GM18951 (cell line): ENCODE measurements around the gene GPD1L.
"Not testable (repeated sequence)": the region's sequence is repeated elsewhere in the genome, so short reads cannot be mapped to it uniquely, and the experiment has no call there.

Source experiments
- POLR2A ChIP-seq: IDR thresholded peaks from 4 replicates; pipeline ENCODE4 v1.6.1; 2011; ENCODE audit warnings: mild to moderate bottlenecking; ENCODE audit not compliant: insufficient read length, insufficient read depth; ENCODE audit errors: extremely low read depth
- in situ Hi-C: fragments of 300-500 bp; cut with MboI; formaldehyde crosslinking; loops from one replicate; pipeline ENCODE4 v1.12.0; 2022; ENCODE audit warnings: low sequenced_read_pairs, mixed read lengths, inconsistent platforms; ENCODE audit not compliant: unreplicated experiment

Gene GPD1L

DNA sequence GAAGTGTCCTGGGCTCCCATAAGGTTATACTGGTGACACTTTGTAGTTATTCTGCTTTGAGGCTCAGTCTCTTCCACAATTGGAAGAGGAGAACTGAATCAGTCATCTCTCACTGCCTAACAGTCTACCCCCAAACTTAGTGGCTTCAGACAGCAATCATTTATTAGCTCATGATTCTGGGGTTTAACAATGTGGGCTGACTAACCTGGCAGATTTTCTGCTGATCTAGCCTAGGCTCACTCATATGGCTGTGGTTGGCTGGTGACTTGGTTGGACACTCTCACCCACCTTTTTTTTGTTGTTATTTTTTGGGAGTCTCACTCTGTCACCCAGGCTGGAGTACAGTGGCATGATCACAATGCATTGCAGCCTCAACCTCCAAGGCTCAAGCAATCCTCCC is 7.1 kb downstream of the GPD1L start:
- TF ChIP-seq POLR2A: no peak
- in situ Hi-C loops: no loop called here

DNA sequence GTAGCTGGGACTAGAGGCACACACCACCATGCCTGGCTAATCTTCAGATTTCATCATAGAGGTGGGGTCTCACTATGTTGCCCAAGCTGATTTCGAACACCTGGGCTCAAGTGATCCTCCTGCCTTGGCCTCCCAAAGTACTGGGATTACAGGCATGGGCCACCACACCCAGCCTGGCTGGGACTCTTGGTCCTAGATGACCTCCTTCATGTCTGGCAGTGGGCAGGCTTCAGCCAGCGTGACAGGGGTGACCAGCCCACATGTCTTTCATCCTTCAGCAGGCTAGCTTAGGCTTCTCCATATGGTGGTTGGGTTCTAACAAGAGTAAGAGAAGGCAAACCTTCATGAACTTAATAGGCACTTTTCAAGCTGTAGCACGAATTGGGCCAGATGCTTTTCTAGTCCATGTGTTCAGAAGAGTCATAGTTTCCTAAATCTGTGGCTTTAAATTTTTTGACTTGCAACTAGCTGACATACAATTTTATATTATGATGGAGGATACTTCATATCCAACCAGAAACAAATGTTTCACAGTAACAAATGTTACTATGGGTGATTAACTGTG is 7.6 kb downstream of the GPD1L start:
- no peak for TF ChIP-seq POLR2A
- in situ Hi-C loops: no loop called here

DNA sequence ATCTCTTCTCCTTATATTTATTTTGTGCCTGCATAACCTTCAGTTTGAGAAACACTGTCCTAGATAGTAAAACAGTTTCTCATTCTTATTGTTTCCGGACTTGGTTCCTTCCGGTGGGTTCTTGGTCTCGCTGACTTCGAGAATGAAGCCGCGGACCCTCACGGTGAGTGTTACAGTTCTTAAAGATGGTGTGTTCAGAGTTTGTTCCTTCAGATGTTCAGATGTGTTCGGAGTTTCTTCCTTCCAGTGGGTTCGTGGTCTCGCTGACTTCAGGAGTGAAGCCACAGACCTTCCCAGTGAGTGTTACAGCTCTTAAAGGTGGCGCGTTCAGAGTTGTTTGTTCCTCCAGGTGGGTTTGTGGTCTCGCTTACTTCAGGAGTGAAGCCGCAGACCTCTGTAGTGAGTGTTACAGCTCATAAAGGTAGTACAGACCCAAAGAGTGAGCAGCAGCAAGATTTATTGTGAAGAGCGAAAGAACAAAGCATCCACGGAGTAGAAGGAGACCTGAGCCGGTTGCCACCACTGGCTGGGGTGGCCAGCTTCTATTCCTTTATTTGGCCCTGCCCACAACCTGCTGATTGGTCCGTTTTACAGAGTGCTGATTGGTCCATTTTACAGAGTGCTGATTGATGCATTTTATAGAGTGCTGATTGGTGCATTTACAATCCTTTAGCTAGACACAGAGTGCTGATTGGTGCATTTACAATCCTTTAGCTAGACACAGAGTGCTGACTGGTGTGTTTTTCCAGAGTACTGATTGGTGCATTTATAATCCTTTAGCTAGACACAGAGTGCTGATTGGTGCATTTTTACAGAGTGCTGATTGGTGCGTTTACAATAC is 8.3 kb downstream of the GPD1L start:
- in situ Hi-C loops: not testable (repeated sequence)

DNA sequence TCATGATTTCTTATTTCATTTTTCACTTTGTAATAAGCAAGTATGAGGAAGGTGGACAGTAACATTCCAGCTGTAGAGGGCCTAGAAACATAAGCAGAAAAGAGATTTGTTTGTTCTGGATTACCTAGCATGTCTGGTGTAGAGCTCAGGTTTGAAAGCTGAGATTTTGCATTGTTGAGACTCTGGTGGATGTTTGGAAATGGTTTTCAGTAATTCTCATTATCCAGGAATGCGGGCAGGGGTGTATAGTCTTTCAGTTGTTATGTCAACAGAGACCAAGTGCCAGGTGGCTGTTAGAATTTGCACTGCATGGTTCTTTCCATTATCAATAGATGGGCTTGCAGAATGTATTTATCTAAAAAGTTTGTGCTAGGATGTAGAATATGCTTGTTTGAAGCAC is 10.9 kb downstream of the GPD1L start:
- TF ChIP-seq POLR2A: no peak
- in situ Hi-C loops: no loop called here

DNA sequence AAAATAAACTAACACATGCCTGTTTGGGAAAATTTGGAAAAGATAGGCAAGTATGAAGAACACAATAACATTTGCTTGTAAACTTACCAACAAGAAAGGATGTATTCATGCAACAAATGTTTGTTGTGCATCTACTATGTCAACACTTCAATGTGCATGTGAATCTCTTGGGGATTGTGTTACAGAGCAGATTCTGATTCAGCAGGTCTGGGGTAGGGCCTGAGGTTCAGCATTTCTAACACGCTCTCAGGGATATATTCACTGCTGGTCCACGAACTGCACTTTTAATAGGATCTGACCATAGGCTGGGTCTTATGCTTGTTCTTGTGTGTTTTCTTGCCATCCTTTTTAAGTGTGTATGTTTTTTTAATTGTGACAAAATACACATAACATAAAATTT is 11.8 kb downstream of the GPD1L start:
- TF ChIP-seq POLR2A: no peak
- in situ Hi-C loops: no loop called here

DNA sequence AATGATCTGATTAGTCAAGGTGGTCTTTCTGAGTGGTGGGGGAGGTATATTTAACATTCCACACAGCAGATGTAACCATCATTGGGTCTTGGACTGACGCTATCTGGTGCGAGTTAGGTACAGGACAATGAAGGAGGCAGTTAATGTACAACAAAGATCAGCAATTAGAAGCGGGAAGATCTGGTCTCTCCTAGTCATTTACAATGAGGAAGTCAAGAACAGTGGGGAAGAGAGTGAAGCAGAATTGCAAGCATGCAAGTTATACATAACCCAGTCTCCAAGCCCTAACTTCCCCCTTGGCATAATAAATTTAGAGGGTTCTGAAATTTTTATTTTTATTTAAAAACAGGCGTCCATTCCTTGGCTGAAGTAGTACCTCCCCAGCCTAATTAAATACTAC is 14.1 kb downstream of the GPD1L start:
- in situ Hi-C loops: no loop called here
- TF ChIP-seq POLR2A: no peak

DNA sequence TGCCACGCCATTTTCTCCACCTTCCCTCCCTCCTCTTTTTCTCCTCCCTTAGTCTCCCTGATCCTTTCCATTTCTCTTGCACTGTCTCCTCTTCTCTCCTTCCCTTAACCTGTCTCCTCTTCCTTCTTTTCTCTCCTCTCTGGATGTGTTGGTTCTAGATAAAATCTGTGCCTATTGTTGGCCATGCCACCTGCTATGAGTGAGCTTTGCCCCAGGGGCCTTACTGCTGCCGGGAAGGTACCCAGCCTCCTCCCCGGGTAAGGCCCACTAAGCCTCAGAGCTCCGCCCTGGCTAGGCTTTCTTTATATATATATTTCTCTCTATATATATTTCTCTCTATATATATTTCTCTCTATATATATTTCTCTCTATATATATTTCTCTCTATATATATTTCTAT is 14.7 kb downstream of the GPD1L start:
- TF ChIP-seq POLR2A: no peak
- in situ Hi-C loops: no loop called here

DNA sequence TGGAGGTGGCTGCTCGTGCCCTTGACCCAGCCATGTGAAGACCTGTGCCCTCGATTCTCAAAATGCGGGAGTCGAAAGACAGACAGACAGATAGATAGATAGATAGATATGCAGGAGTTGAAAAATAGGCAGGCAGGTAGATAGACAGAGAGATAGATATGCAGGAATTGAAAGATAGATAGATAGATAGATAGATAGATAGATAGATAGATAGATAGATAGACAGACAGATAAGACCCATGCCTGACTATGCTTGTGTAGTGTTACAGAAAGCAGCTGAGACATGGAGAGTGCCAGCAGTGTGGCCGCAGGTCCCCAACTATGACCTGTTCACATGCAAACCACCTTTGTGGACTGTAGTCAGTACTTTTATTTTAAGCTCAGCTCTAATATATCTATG is 17.2 kb downstream of the GPD1L start:
- TF ChIP-seq POLR2A: no peak

DNA sequence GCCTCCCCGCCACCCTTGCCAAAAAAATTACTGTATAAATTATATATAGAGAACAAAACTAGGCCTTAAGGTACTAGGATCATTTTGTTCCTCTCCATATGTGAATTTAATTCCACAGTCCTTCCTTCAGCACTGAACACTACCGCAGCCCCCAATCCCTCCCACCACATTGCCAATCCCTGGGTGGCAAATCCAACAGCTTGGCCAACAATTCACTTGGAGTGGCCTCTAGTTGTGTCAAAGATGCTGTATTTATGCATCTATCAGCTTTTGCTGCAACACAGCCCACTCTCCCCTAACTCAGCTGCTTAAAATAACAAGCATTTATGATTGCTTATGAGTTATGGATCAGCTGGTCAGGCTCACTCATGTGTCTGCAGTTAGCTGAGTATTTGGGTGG is 18.6 kb downstream of the GPD1L start:
- in situ Hi-C loops: no loop called here
- no peak for TF ChIP-seq POLR2A

More for the DNA sequence above, 17.2 kb downstream of the GPD1L start:
- in situ Hi-C loops: no loop called here

DNA sequence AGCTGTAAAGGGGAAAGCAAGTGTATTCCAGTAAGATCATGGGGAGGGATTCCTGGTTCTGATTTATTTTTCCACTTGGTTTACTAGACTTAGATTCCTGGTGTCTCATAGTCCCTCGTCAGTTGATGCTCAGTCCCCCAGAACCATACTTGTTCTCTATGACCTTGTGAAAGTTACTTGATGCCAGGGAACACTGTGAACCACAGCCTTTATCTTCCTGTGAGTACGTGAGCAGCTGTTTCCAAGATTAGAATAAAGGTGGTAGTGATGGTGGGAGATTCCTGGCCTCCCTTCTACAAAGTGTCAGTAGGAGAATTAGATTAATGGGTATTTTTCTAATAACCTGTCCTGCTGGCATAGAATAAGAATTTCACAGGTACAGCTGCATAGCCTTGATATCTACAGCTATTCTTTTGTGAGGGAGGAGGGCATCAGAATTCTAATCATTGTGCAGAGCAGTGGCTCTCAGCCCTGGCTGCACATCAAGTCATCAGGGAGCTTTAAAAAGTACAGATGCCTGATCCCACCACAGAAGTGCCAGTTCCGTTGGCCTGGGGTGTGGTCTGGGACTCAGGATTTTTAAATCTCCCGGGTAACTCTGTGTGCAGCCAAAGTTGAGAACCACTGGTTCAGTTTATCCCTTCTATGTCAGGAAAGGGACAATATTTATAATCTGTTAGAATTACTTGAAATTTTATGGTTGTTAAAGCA is 20.0 kb downstream of the GPD1L start:
- no peak for TF ChIP-seq POLR2A
- in situ Hi-C loops: no loop called here

DNA sequence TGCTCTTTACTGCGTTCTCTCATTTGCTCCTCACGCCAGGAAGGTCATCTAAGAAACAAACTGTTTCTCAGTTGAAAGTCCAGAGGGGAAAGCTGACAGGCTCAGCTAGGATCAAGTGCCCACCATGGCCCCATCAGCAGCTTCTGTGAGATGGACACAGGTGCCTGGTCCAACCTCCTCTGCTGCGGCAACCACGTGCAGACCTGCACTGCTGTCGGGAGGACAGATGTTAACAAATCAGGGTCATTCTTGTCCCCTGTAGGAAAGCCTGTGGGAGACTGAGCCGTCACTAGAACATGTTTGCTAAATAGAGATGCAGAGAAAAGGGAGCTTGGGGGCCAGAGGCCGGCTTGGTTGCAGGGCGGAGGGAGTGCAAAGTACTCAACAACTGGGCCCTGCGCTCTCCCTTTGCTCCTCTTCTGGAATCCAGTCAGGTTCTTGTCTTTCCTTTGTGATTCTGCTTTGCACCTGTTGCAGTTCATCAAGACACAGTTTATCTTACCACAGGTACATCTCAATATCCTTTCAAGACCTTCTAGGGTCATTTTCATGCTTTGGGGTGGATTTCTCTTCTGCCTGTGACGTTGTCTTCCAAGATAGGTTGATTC is 20.9 kb downstream of the GPD1L start:
- no peak for TF ChIP-seq POLR2A
- in situ Hi-C loops: no loop called here

DNA sequence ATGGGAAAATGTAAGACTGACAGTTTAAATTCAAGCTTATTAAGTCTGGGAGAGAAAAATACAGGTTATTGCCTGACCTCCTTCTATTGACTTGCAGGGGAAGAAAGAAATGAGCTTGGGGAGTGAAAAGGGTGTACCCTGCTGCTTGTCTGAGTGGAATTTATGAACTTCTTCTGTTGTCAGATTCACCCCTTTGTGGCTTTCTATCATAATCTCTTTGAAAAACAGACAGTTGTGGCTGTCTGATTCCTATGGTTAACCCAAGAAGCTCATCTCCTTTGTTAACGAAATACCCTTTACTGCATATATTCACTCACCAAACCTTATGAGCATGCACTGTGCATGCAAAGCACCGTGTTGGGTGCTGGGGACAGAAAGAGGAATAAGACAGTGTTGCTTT is 22.5 kb downstream of the GPD1L start:
- in situ Hi-C loops: no loop called here
- TF ChIP-seq POLR2A: no peak

DNA sequence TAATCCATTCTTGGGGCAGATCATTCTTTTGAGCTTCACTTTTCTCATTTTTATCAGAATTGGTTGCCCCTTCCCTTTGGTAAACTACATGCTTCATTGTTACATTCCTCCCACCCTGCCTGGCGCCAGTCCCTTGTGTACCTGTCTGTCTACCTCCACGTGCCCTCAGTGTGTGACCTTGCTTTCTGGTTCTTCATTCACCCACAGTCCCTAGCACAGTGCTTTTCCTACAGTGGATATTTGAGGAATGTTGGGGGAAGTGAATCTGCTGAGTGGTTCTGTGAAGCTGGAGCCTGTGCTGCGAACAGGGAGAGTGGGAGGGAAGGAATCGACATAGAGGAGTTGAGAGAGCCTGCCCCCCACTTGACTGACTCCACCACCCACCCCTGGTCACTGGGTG is 23.4 kb downstream of the GPD1L start:
- in situ Hi-C loops: no loop called here
- TF ChIP-seq POLR2A: no peak
